HG02678 (cell line): Measurements from ENCODE around the gene ZNF665.
"Not testable (repeated sequence)": the region's sequence is repeated elsewhere in the genome, so short reads cannot be mapped to it uniquely, and the experiment has no call there.

ENCODE experiments used
- ATAC-seq: cut with Tn5 transposase; IDR thresholded peaks from one replicate; pipeline ENCODE4 v1.9.1; 2021; ENCODE audit warnings: mild to moderate bottlenecking, moderate library complexity; ENCODE audit not compliant: unreplicated experiment

ZNF665 gene

DNA sequence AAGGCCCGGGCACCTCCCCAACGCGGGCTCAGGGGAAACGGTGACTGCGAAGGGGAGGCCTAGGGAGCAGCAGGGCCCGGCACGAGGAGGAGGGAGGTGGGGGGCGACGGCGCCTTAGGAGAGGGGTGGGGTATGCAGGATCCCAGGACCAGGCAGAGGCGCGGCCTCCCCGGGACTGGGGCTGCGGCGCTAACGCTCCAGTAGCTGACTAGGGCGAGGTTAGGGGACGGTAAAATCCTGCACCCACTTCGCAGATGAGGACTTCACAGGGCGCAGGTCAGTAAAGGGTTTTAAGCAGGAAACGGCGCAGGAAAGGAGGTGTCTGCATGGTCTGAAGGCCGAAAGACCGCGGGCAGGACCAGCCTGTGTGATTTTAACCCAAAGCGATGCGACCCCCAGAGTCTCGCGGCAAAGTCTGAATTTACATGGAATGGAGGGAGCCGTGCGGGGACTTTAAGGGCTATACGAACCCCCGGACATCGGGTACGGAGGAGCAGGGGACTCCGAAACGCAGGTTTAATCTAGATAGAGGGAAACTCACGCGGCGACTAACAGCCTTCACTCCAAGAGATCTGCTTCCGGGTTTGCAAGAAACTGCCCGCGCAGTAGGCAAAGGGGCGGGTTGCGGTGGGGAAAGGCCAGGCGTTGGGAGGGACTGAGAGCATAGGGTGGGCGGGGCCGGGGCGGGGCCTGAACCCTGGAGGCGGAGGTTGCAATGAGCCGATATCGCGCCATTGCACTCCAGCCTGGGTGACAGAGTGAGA, at the start of gene ZNF665:
TSS of gene ZNF665 (minus strand) at position 588 of the 764 bp plus-strand sequence. CDS start 10,460 bp downstream, outside the sequence.
- peak; percentile 47 for ATAC-seq

DNA sequence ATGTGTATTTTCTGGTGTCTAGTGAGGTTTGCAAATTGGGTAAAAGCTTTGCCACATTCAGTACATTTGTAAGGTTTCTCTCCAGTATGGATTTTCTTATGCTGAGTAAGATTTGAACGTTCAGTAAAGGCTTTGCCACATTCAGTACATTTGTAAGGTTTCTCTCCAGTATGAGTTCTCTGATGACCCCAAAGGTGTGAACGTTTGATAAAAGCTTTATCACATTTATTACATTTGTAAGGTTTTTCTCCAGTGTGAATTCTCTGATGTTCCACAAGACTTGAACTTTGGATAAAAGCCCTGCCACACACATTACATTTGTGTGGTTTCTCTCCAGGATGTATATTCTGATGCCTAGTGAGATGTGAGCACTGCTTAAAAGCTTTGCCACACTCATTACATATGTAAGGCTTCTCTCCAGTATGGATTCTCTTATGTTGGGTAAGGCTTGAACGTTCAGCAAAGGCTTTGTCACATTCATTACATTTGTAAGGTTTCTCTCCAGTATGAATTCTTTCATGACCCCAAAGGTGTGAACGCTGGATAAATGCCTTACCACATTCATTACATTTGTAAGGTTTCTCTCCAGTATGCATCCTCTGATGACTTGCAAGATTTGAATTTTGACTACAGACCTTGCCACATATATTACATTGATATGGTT, 44.1 kb upstream of the ZNF665 start:
- ATAC-seq = no peak

DNA sequence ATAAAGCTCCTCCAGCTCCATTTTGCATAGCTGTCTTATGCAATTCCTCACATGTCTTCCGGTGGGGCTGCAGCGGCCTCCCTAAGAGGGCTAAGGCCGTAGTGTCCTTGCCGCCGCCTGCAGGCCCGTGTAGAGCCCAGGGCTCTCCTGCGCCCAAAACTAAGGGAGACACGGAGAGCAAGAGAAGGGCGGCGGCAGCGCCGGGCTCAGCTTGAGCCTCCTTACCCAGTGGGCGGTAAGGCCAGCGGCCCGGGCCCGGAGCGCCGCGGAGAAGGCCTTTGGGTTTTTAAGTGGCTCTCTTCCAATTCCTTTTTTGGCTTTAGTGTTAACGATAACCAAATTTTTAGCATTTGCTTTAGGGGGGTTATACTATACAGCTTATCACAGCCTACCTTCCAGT, 31.4 kb upstream of the ZNF665 start:
- no peak for ATAC-seq

DNA sequence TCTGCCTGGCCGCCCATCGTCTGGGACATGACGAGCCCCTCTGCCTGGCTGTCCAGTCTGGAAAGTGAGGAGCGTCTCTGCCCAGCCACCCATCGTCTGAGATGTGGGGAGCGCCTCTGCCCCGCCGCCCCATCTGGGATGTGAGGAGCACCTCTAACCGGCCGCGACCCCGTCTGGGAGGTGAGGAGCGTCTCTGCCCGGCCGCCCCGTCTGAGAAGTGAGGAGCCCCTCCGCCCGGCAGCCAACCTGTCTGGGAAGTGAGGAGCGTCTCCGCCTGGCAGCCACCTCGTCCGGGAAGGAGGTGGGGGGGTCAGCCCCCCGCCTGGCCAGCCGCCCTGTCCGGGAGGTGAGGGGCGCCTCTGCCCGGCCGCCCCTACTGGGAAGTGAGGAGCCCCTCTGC, 29.6 kb upstream of the ZNF665 start:
- not testable (repeated sequence) for ATAC-seq

DNA sequence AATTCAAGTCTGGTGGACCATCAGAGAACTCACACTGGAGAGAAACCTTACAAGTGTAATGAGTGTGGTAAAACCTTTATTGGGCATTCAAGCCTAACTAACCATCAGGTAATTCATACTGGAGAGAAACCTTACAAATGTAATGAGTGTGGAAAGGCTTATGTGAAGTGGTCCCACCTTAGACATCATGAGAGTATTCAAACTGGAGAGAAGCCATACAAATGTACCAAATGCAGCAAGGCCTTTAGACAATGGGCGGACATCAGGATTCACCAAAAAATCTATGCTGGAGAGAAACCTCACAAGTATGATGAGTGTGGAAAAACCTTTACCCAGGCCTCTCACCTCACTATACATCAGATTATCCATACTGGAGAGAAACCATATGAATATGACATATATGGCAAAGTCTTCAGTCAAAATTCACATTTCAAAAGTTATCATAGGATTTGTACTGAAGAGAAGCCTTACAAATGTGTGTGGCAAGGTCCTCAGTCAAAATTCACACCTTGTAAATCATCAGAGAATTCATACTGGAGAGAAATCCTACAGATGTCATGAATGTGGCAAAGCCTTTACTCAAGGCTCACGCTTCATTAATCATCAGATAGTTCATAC, 19.7 kb upstream of the ZNF665 start:
- no peak for ATAC-seq

DNA sequence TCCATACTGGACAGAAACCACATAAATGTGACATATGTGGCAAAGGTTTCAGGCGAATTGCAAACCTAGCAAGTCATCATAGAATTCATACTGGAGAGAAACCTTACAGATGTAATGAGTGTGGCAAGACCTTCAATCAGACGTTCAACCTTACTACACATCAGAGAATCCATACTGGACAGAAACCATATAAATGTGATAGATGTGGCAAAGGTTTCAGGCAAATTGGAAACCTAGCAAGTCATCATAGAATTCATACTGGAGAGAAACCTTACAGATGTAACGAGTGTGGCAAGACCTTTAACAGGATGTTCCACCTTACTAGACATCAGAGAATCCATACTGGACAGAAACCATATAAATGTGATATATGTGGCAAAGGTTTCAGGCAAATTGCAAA, 18.4 kb upstream of the ZNF665 start:
- ATAC-seq = not testable (repeated sequence)

DNA sequence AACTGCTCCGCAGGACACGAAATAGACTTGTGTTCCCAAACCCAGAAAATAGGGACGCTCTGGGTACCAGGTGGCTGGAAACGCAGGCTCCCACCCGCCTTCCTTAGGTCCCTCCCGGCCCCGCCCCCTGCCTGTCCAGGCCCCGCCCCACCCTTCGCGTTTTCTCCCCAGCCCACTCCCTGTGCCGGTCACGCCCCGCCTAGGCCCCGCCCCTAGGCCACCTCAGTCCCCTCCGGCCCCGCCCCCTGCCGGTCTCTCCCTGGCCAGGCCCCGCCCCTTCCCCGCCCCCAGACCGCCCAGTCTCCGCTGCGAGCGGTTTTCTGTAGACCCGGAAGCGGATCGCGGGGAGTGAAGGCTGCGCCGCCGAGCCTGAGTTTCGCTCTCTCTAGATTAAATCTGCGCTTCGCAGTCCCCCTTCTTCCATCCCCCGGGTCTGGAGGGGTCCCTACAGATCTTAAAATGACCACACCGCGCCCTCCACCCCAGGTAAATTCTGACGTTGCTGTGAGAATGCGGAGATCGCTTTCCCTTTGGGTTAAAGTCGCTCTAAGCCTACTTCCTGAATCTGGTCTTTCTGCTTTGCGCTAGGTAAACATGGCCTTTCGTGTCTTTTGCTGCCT, 3.7 kb upstream of the ZNF665 start:
- peak; percentile 56 for ATAC-seq

DNA sequence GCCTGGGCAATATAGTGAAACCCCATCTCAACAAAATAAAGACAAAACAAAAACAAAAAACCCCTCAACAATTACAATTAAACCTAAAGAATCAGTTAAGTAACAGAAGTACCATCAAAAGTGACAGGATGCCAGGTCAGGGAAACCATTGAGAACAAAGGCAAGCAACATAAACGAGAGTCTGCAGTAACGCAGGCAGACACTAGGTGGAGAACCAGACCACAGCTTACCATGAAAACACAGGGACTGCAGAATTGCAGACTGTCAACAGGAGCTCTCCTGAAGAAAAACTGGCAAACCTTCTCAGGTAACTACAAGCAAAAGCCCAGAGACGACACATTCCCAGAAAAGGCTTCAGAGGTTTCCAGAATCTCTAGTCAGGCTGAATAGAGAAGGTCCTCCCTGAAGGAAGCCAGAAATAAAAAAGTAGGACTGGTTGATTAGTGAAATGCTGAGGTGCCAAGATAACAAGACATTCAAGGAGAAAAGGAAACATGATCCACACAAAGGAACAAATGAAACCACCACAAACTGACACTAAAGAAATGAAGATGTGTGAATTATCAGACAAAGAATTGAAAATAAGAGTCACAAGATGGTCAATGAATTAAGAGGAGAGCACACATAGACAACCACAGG, 2.2 kb upstream of the ZNF665 start:
- no peak for ATAC-seq

DNA sequence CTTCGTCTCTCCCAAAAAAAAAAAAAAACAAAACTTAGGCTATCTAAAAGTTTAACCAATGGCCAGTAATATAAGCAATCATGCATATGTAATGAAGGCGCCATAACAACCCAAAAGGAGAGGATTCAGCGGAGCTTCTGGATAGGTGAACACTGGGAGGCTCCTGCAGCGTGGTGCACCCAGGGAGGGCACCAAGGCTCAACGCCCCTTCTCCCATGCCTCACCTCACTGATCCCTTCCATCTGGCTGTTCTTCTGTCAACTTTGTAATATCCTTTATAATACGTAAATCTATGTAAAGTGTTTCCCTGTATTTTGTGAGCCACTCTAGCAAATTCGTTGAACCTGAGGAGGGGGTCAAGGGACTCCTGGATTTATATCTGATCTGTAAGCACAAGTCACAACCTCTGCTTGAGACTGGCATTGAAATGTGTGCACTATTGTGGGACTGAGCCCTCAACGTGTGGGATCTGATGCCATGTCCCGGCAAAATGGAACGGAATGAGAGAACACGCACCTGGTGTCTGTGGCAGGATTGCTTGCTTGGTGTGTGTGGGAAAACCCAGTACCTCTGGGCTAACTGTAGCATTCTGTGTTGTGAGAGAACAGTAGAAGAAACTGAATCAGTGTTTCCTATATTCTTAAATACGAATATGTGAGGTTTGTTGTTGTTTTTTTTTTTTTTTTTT, 521 bp upstream of the ZNF665 start:
- no peak for ATAC-seq

DNA sequence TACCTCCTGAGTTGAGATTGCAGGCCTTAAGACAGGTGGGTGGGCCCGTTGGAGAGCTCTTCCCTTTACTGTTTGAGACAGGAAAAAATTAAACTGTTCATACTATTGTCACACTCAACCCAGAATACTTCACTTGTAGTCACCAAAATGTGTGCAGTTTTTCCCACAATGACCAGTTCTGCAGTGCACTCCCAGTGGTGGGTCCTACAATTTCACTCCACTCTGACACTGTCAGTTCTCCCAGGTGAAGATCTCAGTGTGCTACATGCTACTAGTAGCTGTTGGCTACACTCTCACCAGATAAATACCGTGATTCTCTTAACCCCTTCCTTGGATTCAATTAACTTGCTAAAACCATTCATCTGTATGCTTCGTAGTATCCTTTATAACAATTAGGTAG, 2.9 kb downstream of the ZNF665 start:
- ATAC-seq = no peak

DNA sequence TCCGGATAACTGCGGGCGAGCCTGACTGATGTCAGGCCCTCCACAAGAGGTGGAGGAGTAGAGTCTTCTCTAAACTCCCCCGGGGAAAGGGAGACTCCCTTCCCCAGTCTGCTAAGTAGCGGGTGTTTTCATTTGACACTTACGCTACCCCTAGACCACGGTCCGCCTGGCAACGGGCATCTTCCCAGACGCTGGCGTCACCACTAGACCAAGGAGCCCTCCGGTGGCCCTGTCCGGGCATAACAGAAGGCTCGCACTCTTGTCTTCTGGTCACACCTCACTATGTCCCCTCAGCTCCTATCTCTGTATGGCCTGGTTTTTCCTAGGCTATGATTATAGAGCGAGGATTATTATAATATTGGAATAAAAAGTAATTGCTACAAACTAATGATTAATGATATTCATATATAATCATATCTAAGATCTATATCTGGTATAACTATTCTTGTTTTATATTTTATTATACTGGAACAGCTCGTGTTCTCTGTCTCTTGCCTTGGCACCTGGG, 3.4 kb downstream of the ZNF665 start:
- not testable (repeated sequence) for ATAC-seq

DNA sequence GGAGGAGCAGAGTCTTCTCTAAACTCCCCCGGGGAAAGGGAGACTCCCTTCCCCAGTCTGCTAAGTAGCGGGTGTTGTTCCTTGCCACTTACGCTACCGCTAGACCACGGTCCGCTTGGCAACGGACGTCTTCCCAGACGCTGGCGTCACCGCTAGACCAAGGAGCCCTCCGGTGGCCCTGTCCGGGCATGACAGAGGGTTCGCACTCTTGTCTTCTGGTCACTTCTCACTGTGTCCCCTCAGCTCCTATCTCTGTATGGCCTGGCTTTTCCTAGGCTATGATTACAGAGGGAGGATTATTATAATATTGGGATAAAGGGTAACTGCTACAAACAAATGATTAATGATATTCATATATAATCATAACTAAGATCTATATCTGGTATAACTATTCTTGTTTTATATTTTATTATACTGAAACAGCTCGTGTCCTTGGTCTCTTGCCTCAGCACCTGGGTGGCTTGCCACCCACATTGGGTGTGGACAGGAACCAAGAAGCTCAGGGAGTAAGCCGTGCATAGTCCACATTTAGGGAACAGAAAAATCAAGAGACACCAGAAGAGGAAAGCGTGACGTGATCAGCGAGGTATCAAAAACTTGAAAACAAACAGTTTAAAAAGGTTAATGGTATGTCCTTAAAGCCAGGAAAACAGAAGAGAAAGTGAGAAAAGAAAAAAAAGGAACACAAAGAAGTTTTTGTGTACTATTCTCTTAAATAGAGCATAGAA, 7.8 kb downstream of the ZNF665 start:
- ATAC-seq = not testable (repeated sequence)

DNA sequence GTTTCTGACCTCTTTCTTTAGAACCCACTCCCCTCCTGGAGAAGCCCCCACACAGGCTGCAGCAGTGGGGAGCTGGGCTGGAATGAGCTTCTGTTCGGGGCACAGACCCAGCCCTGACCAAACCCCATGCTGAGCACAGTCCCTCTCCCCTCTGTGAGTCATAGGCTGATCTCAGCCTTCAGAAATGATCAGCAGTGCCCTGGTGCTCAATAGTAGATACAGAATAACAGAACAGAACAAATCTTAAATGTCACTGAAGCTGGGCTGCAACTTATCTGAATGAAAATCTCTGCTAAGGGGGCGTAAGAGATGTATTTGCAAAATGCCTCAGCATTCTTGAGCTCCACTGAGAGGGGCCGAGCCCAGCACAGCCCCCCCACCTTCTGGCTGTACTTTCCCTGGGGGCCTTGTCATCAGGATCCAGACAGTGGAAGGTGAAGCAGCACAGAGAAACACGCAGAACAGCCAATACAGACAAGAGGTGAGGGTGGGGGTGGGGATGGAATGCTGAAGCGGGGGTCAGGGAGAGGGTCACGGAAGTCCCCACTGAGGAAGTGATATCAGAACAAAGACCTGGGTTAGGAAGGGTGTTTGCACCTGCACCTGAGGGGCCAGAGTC, 9.9 kb downstream of the ZNF665 start:
- no peak for ATAC-seq

DNA sequence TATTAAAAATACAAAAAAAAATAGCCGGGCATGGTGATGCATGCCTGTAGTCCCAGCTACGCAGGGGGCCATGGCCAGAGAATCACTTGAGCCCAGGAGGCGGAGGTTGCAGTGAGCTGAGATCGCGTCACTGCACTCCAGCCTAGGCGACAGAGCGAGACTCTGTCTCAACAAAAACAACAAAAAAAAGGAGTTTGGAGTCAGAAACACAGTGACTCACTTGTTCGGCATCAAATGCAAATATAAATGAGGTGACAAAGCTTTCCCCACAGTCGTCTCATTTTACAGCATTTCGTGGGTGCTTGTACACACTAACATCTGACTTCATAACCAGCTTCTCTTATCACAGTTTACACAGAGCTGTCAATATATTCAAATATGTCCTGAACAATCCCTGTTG, 11.0 kb downstream of the ZNF665 start:
- ATAC-seq = no peak

DNA sequence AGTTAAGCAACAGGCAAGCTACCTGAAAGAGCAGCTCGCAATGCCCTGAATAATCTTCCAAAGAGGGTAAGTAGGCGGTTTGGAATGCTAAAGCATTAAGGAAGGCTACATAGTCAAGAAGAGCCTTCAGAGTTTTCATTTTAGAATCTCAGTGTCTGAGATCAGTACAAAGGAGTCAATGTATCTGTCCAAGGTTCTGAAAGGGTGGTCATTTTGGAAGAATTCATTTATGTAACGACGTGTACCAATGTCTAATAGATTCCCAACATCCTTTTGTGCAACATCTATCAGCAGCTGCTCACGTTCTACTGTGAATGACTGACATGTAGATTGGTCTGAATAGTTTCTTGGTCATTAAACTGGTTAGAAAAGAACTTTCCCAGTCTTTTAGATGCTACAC, 15.2 kb downstream of the ZNF665 start:
- no peak for ATAC-seq

DNA sequence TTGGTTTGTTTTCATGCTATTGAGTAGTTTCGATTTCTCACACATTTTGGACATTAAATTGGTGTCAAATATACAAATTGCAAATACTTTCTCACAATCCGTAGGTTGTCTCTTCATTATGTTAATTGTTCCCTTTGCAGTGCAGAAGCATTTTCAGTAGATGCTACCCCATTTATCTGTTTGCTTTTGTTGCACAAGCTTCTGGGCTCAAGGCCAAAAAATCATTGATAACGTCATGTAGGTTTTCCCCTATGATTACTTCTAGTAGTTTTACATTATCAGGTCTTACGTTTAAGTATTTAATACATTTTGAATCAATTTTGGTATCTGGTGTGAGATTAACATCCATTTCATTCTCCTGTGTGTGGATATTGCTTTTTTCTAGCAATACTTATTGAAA, 20.3 kb downstream of the ZNF665 start:
- ATAC-seq = no peak

DNA sequence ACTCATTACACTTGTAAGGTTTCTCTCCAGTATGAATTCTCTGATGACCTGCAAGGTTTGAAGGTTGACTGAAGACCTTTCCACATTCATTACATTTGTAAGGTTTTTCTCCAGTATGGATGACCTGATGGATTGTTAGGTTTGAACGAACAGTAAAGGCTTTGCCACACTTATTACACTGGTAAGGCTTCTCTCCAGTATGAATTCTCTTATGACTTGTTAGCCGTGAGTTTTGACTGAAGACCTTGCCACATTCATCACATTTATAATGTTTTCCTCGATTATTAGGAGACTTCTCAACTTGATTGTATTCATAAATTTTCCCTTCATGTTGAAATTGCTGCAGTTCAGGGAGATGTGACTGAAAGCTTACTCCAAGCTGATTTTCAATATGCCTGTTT, 27.5 kb downstream of the ZNF665 start:
- no peak for ATAC-seq

DNA sequence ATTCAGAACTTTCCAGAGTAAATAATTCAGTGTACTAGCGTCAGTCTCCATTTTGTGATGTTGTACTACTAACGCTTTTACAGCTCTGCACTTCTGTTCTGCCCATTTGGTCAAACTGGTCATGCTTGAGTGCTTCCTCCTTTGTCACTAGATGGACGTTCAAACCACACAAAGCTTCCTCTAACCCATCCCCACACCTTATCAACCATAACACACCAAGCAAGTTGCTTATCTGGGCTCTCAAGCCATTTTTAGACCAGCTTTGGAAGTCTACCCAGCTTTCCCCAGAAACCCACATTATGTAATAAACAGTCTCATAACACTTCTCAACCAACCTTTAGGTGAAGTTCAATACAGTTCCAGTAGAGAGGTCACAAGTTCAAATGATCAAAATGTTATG, 32.0 kb downstream of the ZNF665 start:
- ATAC-seq = no peak

DNA sequence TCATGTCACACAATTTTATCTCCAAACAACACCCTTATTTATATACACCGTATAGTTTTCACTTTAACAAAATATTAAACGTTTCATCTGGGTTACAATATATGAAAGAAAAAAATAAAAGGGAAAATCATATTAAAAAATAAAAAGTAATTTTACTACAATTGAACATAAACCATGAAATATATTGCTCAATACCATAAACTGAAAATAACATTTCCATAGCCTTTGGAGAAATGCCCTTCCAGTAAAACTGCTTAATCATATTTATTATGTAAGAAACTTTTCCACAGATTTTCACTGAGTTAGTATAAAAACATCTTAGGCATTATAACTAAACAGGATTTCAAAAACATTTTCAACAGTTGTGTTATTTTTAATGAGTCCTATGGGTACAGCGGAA, 32.8 kb downstream of the ZNF665 start:
- no peak for ATAC-seq
